ENCODE data around the gene RBM38. TPM values are rescaled to one million over a fixed set of nuclear protein-coding genes. Genes with fewer than 3 reads are reported as not detected.

RBM38 gene
- total RNA-seq, 4 donors from 2014 or later, result 67.6 to 203 (median 139) TPM

GRCh38 chr20:57389695-57390603 is 1.2 kb upstream of the RBM38 start:
- Histone ChIP-seq H3K4me1 (peaks cover 49 to 56% (median 53%) of the 10 kb centered on the region in 4 donors), H3K9me3 (no peaks in the 10 kb centered on the region), H3K27ac (replicated peaks in 1 of 4) (peak overlapping the region; percentile 82 to 94 (median 85)), H3K4me3 (peak overlapping the region; percentile 46 to 59 (median 48)), H3K27me3 (no peaks in the 10 kb centered on the region), H3K36me3 (peaks cover 0 to 22% (median 15%) of the 10 kb centered on the region in 4 donors)
- intact Hi-C loops (cut with DNase I), result loop anchor here (2.0 to 10.0 kb wide), 2 partner anchors 105 to 815 kb away; no protein-coding TSS in a partner anchor
- WGBS, result 40% methylated on average over 32 of the region's 52 CpGs
- TF ChIP-seq CTCF (IDR thresholded peaks at IDR 0.05) (no peak), EP300 (IDR thresholded peaks at IDR 0.05) (no peak), POLR2AphosphoS5 (IDR thresholded peaks at IDR 0.05) (no peak), POLR2A (IDR thresholded peaks at IDR 0.05; ENCODE audit: low read depth) (no peak)
- DNase-seq (ENCODE audit: extremely low spot score), result no peak

- TF ChIP-seq EP300 (IDR thresholded peaks at IDR 0.05) (no peak), CTCF (IDR thresholded peaks at IDR 0.05) (no peak), POLR2A (IDR thresholded peaks at IDR 0.05; ENCODE audit: low read depth) (no peak), POLR2AphosphoS5 (IDR thresholded peaks at IDR 0.05) (no peak)
- peaks cover 60 to 73% (median 69%) of the 10 kb centered on the region in 4 donors for H3K4me1 ChIP-seq
- intact Hi-C loops (cut with DNase I), result no loop called here
Observed at GRCh38 chr20:57391439-57392301, 474 bp downstream of the RBM38 start.

DNA sequence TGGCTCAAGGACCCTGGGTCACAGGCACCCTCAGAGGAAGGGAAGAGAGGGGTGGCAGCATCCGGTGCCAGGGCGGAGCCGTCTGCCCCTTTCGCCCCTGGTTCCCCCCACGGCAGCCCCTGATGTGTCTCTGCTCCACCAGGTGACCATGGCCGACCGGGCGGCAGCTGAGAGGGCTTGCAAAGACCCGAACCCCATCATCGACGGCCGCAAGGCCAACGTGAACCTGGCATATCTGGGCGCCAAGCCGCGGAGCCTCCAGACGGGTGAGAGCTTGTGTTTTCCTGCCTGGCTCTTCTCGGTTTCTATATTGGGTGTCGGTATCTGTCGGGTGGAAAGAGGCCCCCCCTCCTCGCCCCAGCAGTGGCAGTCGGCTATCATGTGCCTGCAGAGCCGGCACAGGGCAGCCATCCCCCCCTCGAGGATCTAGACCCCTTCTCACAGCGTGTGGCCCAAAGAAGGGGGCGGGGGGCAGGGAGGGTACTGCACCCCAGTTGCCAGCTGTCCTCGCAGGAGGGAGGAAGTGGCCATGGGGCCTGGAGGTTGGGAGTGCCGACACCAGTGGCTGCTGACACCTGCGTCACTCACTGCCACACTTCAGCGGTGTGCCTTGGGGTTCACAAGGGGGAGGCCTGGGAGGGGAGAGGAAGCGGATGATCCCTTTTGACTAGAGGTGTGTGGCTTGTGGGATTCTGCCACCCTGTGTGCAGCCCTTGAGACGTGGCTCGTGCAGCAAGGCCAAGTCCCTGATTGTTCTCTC is 1.5 kb downstream of the RBM38 start:
- 61% methylated on average over 7 of the region's 33 CpGs for WGBS
- Histone ChIP-seq H3K4me1 (peaks cover 70 to 83% (median 79%) of the 10 kb centered on the region in 4 donors), H3K4me3 (peak overlapping the region; percentile 84 to 94 (median 88)), H3K27ac (replicated peaks in 1 of 4) (peak overlapping the region; percentile 93 to 95 (median 94)), H3K27me3 (no peaks in the 10 kb centered on the region), H3K36me3 (peaks cover 8 to 33% (median 22%) of the 10 kb centered on the region in 4 donors), H3K9me3 (no peaks in the 10 kb centered on the region)
- no peak for DNase-seq (ENCODE audit: extremely low spot score)
- no peak for TF ChIP-seq CTCF (IDR thresholded peaks at IDR 0.05)
- TF ChIP-seq POLR2A (IDR thresholded peaks at IDR 0.05; ENCODE audit: low read depth), result peak; percentile 3
- peak; percentile 44 to 77 for TF ChIP-seq POLR2AphosphoS5 (IDR thresholded peaks at IDR 0.05)
- intact Hi-C loops (cut with DNase I), result no loop called here

More at GRCh38 chr20:57391439-57392301, 474 bp downstream of the RBM38 start:
- WGBS, result 16% methylated on average over 8 of the region's 98 CpGs
- no peaks in the 10 kb centered on the region for H3K27me3 ChIP-seq
- peak overlapping the region; percentile 84 to 94 (median 88) for H3K4me3 ChIP-seq
- peak overlapping the region; percentile 93 to 95 (median 94) for H3K27ac ChIP-seq (replicated peaks in 1 of 4)
- H3K9me3 ChIP-seq, result no peaks in the 10 kb centered on the region
- DNase-seq (ENCODE audit: extremely low spot score), result no peak
- peaks cover 0 to 23% (median 12%) of the 10 kb centered on the region in 4 donors for H3K36me3 ChIP-seq

Measured in esophagus muscularis mucosa (tissue), 4 donors.